Fibroblast of lung (primary cell): Measurements from ENCODE around the gene SMIM45.

Experiments
- DNase-seq, 2 donors: peaks; one replicate each; pipeline versions ENCODE4 v3.0.0 to v3.0.0-alpha.2; 2010; ENCODE audit warnings: low read depth in 2 of 2
- H2AFZ ChIP-seq: 2 replicates; pipeline ENCODE4 v1.5.1; 2012; ENCODE audit warnings: low read length, control low read depth, inconsistent platforms
- H3K27ac ChIP-seq: 2 replicates; pipeline ENCODE4 v1.5.1; 2011; ENCODE audit warnings: low read length, control low read depth; ENCODE audit not compliant: insufficient read depth
- H3K27me3 ChIP-seq: 2 replicates; pipeline ENCODE4 v1.5.1; 2011; ENCODE audit warnings: mild to moderate bottlenecking, low read length; ENCODE audit not compliant: control insufficient read depth, insufficient read depth
- H3K36me3 ChIP-seq: 2 replicates; pipeline ENCODE4 v1.5.1; 2011; ENCODE audit warnings: low read length; ENCODE audit not compliant: control insufficient read depth, insufficient read depth
- H3K4me1 ChIP-seq: 2 replicates; pipeline ENCODE4 v1.5.1; 2011; ENCODE audit warnings: low read length; ENCODE audit not compliant: control insufficient read depth, insufficient read depth; ENCODE audit errors: extremely low read depth
- H3K4me2 ChIP-seq: 2 replicates; pipeline ENCODE4 v1.5.1; 2011; ENCODE audit warnings: low read length, control low read depth; ENCODE audit not compliant: insufficient read depth; ENCODE audit errors: extremely low read depth
- H3K4me3 ChIP-seq, 4 experiments: fragments of 200-600 bp in 1 of 4; sonication (generic) in 1 of 4; replicated peaks in 1 of 4; 2 replicates each; pipeline ENCODE4 v1.5.1; 2011 to 2016; ENCODE audit warnings: low read length in 4 of 4, low read depth in 3 of 4, mild to moderate bottlenecking in 3 of 4, control low read depth in 2 of 4, inconsistent platforms in 1 of 4, mixed read lengths in 1 of 4; ENCODE audit not compliant: insufficient read depth in 1 of 4; ENCODE audit errors: control extremely low read depth in 1 of 4
- H3K79me2 ChIP-seq: 2 replicates; pipeline ENCODE4 v1.5.1; 2012; ENCODE audit warnings: mild to moderate bottlenecking, low read length, inconsistent platforms; ENCODE audit not compliant: control insufficient read depth, insufficient read depth
- H3K9ac ChIP-seq: 2 replicates; pipeline ENCODE4 v1.5.1; 2011; ENCODE audit warnings: mild to moderate bottlenecking, low read length, control low read depth; ENCODE audit not compliant: insufficient read depth
- H3K9me3 ChIP-seq: 2 replicates; pipeline ENCODE4 v1.5.1; 2012; ENCODE audit warnings: low read depth, low read length; ENCODE audit not compliant: control insufficient read depth, insufficient read depth
- H4K20me1 ChIP-seq: 2 replicates; pipeline ENCODE4 v1.5.1; 2011; ENCODE audit warnings: low read length; ENCODE audit not compliant: control insufficient read depth, insufficient read depth; ENCODE audit errors: extremely low read depth
- EZH2 ChIP-seq: IDR thresholded peaks from 2 replicates; pipeline ENCODE4 v1.5.1; 2012; ENCODE audit warnings: low read length, control low read depth, mild to moderate bottlenecking; ENCODE audit errors: missing control alignments
- TF ChIP-seq, protein P1 (sequence below), 2 donors: IDR thresholded peaks in 1 of 2; conservative IDR thresholded peaks in 1 of 2; 1 replicate in 1 of 2; 2 replicates in 1 of 2; pipeline ENCODE4 v1.5.1; 2011 to 2012; ENCODE audit warnings: low read length in 2 of 2, control low read depth in 1 of 2, inconsistent platforms in 1 of 2, low read depth in 1 of 2, mild to moderate bottlenecking in 1 of 2

The SMIM45 gene

GRCh38 chr22:41939981-41940831 lies 11.7 kb upstream of the SMIM45 start:
- no peak overlapping the region for H3K4me3 ChIP-seq
- TF ChIP-seq, protein P1, sequence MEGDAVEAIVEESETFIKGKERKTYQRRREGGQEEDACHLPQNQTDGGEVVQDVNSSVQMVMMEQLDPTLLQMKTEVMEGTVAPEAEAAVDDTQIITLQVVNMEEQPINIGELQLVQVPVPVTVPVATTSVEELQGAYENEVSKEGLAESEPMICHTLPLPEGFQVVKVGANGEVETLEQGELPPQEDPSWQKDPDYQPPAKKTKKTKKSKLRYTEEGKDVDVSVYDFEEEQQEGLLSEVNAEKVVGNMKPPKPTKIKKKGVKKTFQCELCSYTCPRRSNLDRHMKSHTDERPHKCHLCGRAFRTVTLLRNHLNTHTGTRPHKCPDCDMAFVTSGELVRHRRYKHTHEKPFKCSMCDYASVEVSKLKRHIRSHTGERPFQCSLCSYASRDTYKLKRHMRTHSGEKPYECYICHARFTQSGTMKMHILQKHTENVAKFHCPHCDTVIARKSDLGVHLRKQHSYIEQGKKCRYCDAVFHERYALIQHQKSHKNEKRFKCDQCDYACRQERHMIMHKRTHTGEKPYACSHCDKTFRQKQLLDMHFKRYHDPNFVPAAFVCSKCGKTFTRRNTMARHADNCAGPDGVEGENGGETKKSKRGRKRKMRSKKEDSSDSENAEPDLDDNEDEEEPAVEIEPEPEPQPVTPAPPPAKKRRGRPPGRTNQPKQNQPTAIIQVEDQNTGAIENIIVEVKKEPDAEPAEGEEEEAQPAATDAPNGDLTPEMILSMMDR (conservative IDR thresholded peaks at IDR 0.05 in 1 of 2, IDR thresholded peaks at IDR 0.05 in 1 of 2; ENCODE audit: low read depth in 1 of 2, low read length in 2 of 2) = no peak
- TF ChIP-seq EZH2 = no peak
- peaks cover 7% of the 10 kb centered on the region for H3K36me3 ChIP-seq
- H2AFZ ChIP-seq = no peak overlapping the region
- peak overlapping the region; percentile 48 for H3K4me2 ChIP-seq
- no peak for DNase-seq
- H3K27ac ChIP-seq = peak overlapping the region; percentile 63
- H3K9me3 ChIP-seq = no peaks in the 10 kb centered on the region
- no peaks in the 10 kb centered on the region for H3K27me3 ChIP-seq
- H3K9ac ChIP-seq = no peak overlapping the region
- peaks cover 12% of the 10 kb centered on the region for H3K4me1 ChIP-seq
- no peaks in the 10 kb centered on the region for H3K79me2 ChIP-seq
- H4K20me1 ChIP-seq = no peaks in the 10 kb centered on the region

- peaks cover 7% of the 10 kb centered on the region for H3K36me3 ChIP-seq
- peak; percentile 76 to 96 for DNase-seq
- H3K9ac ChIP-seq = no peak overlapping the region
- no peaks in the 10 kb centered on the region for H3K27me3 ChIP-seq
- no peaks in the 10 kb centered on the region for H4K20me1 ChIP-seq
- H3K9me3 ChIP-seq = no peaks in the 10 kb centered on the region
- H3K4me1 ChIP-seq = peaks cover 18% of the 10 kb centered on the region
- no peak overlapping the region for H3K4me3 ChIP-seq
- H3K4me2 ChIP-seq = peak overlapping the region; percentile 48
- no peak overlapping the region for H2AFZ ChIP-seq
- peak overlapping the region; percentile 63 for H3K27ac ChIP-seq
- TF ChIP-seq EZH2 = no peak
- TF ChIP-seq, protein P1 (conservative IDR thresholded peaks at IDR 0.05 in 1 of 2, IDR thresholded peaks at IDR 0.05 in 1 of 2; ENCODE audit: low read depth in 1 of 2, low read length in 2 of 2) = peak; percentile 84 to 90
- H3K79me2 ChIP-seq = peaks cover 6% of the 10 kb centered on the region
These were observed 10.9 kb upstream of the SMIM45 start for GRCh38 chr22:41940832-41941765.

GRCh38 chr22:41943661-41944209 lies 8.2 kb upstream of the SMIM45 start:
- no peaks in the 10 kb centered on the region for H3K9me3 ChIP-seq
- DNase-seq = peak in 1 of 2 donors; percentile 32
- H3K27me3 ChIP-seq = no peaks in the 10 kb centered on the region
- H3K4me3 ChIP-seq = no peak overlapping the region
- no peak overlapping the region for H3K27ac ChIP-seq
- peaks cover 9% of the 10 kb centered on the region for H3K79me2 ChIP-seq
- H4K20me1 ChIP-seq = no peaks in the 10 kb centered on the region
- H3K4me2 ChIP-seq = no peak overlapping the region
- TF ChIP-seq, protein P1 (conservative IDR thresholded peaks at IDR 0.05 in 1 of 2, IDR thresholded peaks at IDR 0.05 in 1 of 2; ENCODE audit: low read depth in 1 of 2, low read length in 2 of 2) = no peak
- no peak for TF ChIP-seq EZH2
- peaks cover 4% of the 10 kb centered on the region for H3K36me3 ChIP-seq
- no peak overlapping the region for H2AFZ ChIP-seq
- H3K9ac ChIP-seq = no peak overlapping the region
- H3K4me1 ChIP-seq = peaks cover 19% of the 10 kb centered on the region
